Fibroblast of the aortic adventitia (primary cell): ENCODE measurements around the gene LRP6. TPM values are rescaled to one million over a fixed set of nuclear protein-coding genes. Genes with fewer than 3 reads are reported as not detected.
A peak's percentile ranks its signal among the peaks of the same experiment; 100 is the strongest.

Experiments
- DNase-seq: peaks from one replicate; pipeline ENCODE4 v3.0.0-alpha.2; 2010; ENCODE audit warnings: low read depth
- H3K4me3 ChIP-seq: 2 replicates; pipeline ENCODE4 v1.5.1; 2011; ENCODE audit warnings: low read depth, mild to moderate bottlenecking, control low read depth, low read length, moderate library complexity
- CTCF ChIP-seq: IDR thresholded peaks from 2 replicates; pipeline ENCODE4 v1.5.1; 2011; ENCODE audit warnings: mild to moderate bottlenecking, low read length, control low read depth, inconsistent platforms; ENCODE audit not compliant: insufficient read depth
- total RNA-seq: library from RNA; depleted of rRNA; stranded (reverse); fragments of >200 nt; gene quantifications from 2 replicates; pipeline ENCODE4 v1.2.3, GENCODE V29; 2012; ENCODE audit warnings: low replicate concordance

Gene LRP6
- total RNA-seq, 1 donor, result 44.2 TPM

GRCh38 chr12:12209043-12209442 lies 57.8 kb downstream of the LRP6 start:
- no peak for TF ChIP-seq CTCF
- no peak overlapping the region for H3K4me3 ChIP-seq
- DNase-seq, result peak; percentile 43

- TF ChIP-seq CTCF, result no peak
- DNase-seq, result no peak
- H3K4me3 ChIP-seq, result no peak overlapping the region
These were observed 59.1 kb downstream of the LRP6 start for GRCh38 chr12:12207746-12208145.

GRCh38 chr12:12206776-12207388 lies 60.0 kb downstream of the LRP6 start:
- TF ChIP-seq CTCF, result no peak

GRCh38 chr12:12202747-12203146 lies 64.1 kb downstream of the LRP6 start:
- H3K4me3 ChIP-seq, result no peak overlapping the region
- peak; percentile 21 for TF ChIP-seq CTCF

More at GRCh38 chr12:12206776-12207388, 60.0 kb downstream of the LRP6 start:
- no peak for DNase-seq
- H3K4me3 ChIP-seq, result no peak overlapping the region

GRCh38 chr12:12202105-12202504 lies 64.7 kb downstream of the LRP6 start:
- no peak for TF ChIP-seq CTCF
- no peak for DNase-seq

More at GRCh38 chr12:12202747-12203146, 64.1 kb downstream of the LRP6 start:
- DNase-seq, result no peak

GRCh38 chr12:12201274-12201758 lies 65.5 kb downstream of the LRP6 start:
- TF ChIP-seq CTCF, result no peak
- H3K4me3 ChIP-seq, result no peak overlapping the region
- DNase-seq, result peak; percentile 94

More at GRCh38 chr12:12202105-12202504, 64.7 kb downstream of the LRP6 start:
- H3K4me3 ChIP-seq, result no peak overlapping the region

- H3K4me3 ChIP-seq, result no peak overlapping the region
- no peak for TF ChIP-seq CTCF
- no peak for DNase-seq
These were observed 66.5 kb downstream of the LRP6 start for GRCh38 chr12:12200363-12200762.
